Activated naive CD8-positive, alpha-beta T cell treated with anti-CD3 and anti-CD28 coated beads, Interleukin-2, amount 10 ng/mL, durations not matched to agents 7 days and 5 days (primary cell): ENCODE results near the gene RMI2. TPM values are rescaled to one million over a fixed set of nuclear protein-coding genes. Genes with fewer than 3 reads are reported as not detected.
A peak's percentile ranks its signal among the peaks of the same experiment; 100 is the strongest.
"Not testable (repeated sequence)": the region's sequence is repeated elsewhere in the genome, so short reads cannot be mapped to it uniquely, and the experiment has no call there.

Experiments
- ATAC-seq: fragments of 150-1000 bp; cut with Tn5 transposase; one replicate; pipeline ENCODE4 v1.10.0; 2021; ENCODE audit warnings: low read depth, moderate library complexity
- POLR2A ChIA-PET: fragments of 350-600 bp; sonication (Branson Sonifier 250); formaldehyde crosslinking; loops from one replicate; lab custom pipeline; 2021; ENCODE audit warnings: antibody characterized with exemption; lab: Charles Lee
- DNase-seq: peaks from one replicate; pipeline ENCODE4 v3.0.0; 2021
- H3K27ac Mint-ChIP-seq: one replicate; pipeline ENCODE4 v1.8.0; 2022; ENCODE audit warnings: mild to moderate bottlenecking, mixed read lengths
- H3K27me3 Mint-ChIP-seq: one replicate; pipeline ENCODE4 v1.8.0; 2022; ENCODE audit warnings: mild to moderate bottlenecking, moderate library complexity, mixed read lengths
- H3K36me3 Mint-ChIP-seq: one replicate; pipeline ENCODE4 v1.8.0; 2021; ENCODE audit warnings: mild to moderate bottlenecking, mixed read lengths
- H3K4me1 Mint-ChIP-seq: one replicate; pipeline ENCODE4 v1.8.0; 2021; ENCODE audit warnings: mixed read lengths
- H3K4me3 Mint-ChIP-seq: one replicate; pipeline ENCODE4 v1.8.0; 2022; ENCODE audit warnings: mild to moderate bottlenecking, moderate library complexity, mixed read lengths
- H3K9me3 Mint-ChIP-seq: one replicate; pipeline ENCODE4 v1.8.0; 2021; ENCODE audit warnings: mixed read lengths
- total RNA-seq, 2 experiments: library from RNA; stranded (reverse); gene quantifications; one replicate each; pipeline ENCODE4 v1.2.3, GENCODE V29; 2021

The RMI2 gene
- total RNA-seq, 2 experiments from 2014 or later = 89.8 to 93.0 TPM

DNA sequence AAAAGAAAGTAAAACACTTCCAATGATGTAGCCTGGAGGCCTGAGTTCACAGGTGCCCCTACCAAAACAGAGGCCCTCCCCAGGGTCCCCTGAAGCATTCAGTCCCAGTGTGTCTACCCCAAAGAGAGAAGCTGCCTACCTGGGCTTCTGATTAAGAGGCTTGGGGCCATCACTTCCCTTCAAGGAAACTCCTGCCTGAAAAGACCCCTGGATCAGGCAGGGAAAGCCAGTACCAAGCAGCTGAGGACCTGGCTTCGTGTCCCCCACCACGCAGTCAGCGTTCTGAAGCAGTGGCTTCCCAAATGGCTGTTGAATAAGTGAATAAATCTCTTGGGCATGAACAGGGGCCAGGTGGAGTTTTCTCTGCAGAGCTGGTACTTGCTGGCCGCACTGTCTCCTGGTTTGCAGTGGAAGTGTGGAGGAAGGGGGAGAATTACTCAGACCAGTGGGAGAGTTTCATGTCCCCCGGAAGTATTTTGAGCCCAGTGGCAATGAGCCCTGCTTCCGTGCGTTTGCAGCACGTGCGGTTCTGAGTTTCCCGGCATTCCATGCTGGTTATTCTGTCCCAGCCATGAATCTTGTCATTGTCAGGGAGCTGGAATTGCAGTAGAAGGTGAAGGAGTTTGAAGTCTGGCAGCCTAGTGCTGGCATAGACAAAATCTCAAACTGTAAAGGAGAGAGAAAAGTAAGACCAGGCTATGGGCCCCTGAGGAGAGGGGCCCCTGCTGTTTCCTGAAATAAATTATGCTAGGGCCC lies 27.0 kb downstream of the RMI2 start:
- ATAC-seq = no peak
- H3K27me3 Mint-ChIP-seq = no peaks in the 10 kb centered on the region
- peaks cover 11% of the 10 kb centered on the region for H3K4me1 Mint-ChIP-seq
- no peak for DNase-seq
- peaks cover 4% of the 10 kb centered on the region for H3K36me3 Mint-ChIP-seq
- POLR2A ChIA-PET = interaction anchor here (1.1 to 2.2 kb wide), 5 partner anchors 18 to 120 kb away, joined by 3 to 16 read pairs (median 8); partner anchors contain the start of gene SOCS1
- H3K27ac Mint-ChIP-seq = no peak overlapping the region
- H3K4me3 Mint-ChIP-seq = no peak overlapping the region
- no peaks in the 10 kb centered on the region for H3K9me3 Mint-ChIP-seq

DNA sequence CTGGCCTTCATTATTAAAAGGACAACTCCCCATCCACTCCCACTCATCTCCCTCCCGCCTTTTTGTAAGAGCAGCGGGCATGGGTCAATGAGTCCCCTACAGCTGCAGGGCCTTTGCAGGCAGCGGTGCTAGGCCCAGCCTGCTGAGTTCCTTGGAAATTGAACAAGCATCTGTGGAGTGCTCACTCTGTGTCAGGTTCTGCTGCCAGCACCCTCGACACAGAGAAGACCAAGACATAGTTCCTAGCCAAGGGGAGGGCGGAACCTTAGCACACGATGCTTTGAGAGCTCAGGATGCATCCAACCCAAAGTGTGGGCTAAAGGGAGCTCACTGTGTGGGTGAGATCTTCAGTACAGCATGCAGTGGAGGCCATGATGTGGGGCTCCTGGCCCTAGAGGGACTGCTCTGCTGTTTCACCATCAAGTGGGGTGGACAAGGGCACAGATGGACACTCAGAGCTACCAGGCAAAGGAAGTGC lies 27.6 kb downstream of the RMI2 start:
- peaks cover 9% of the 10 kb centered on the region for H3K36me3 Mint-ChIP-seq
- H3K9me3 Mint-ChIP-seq = no peaks in the 10 kb centered on the region
- peak overlapping the region; percentile 25 for H3K27ac Mint-ChIP-seq
- POLR2A ChIA-PET = interaction anchor here (1.4 to 2.2 kb wide), 2 partner anchors 118 to 121 kb away, joined by 3 to 16 read pairs; no protein-coding TSS in a partner anchor
- ATAC-seq = no peak
- DNase-seq = no peak
- H3K27me3 Mint-ChIP-seq = no peaks in the 10 kb centered on the region
- H3K4me3 Mint-ChIP-seq = no peak overlapping the region
- peaks cover 11% of the 10 kb centered on the region for H3K4me1 Mint-ChIP-seq

DNA sequence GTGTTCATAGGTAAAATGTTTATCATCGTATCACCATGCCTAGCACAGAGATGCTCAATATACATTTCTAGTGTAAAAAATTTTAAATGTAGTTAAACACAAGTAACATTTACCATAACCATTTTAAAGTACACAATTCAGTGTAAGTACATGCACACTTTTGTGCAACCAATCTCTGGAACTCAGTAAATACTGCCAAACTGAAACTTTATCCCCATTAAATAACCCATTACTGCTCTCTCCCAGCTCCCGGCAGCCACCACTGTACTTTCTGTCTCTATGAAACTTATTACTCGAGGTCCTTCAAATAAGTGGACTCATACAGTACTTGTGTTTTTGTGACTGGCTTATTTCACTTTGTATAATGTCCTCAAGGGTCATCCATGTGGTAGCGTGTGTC lies 29.0 kb downstream of the RMI2 start:
- H3K4me1 Mint-ChIP-seq = peaks cover 11% of the 10 kb centered on the region
- H3K9me3 Mint-ChIP-seq = peaks cover 2% of the 10 kb centered on the region
- DNase-seq (no peak), ATAC-seq (no peak)
- H3K27ac Mint-ChIP-seq = no peak overlapping the region
- H3K36me3 Mint-ChIP-seq = peaks cover 14% of the 10 kb centered on the region
- H3K4me3 Mint-ChIP-seq = no peak overlapping the region
- POLR2A ChIA-PET = no interaction called here
- peaks cover 1% of the 10 kb centered on the region for H3K27me3 Mint-ChIP-seq

DNA sequence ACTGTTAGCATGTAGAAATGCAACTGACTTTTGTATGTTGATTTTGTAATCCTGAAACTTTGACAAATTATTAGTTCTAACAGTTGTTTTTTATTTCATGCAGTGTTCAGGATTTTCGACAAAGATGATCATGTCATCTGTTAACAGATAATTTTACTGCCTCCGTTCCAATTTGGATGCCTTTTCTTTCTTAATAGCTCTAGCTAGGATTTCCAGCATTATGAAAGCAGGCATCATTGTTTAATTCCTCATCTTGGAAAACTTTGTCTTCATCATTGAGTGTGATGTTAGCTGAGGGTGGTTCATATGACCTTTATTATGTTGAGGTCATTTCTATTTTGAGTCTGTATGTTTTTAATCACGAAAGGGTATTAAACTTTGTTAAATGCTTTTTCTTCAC lies 31.9 kb downstream of the RMI2 start:
- Mint-ChIP-seq H3K27ac (no peak overlapping the region), H3K36me3 (peaks cover 27% of the 10 kb centered on the region), H3K9me3 (peaks cover 2% of the 10 kb centered on the region), H3K4me1 (peaks cover 11% of the 10 kb centered on the region), H3K4me3 (no peak overlapping the region), H3K27me3 (peaks cover 2% of the 10 kb centered on the region)
- POLR2A ChIA-PET = no interaction called here
- ATAC-seq = no peak
- DNase-seq = no peak

DNA sequence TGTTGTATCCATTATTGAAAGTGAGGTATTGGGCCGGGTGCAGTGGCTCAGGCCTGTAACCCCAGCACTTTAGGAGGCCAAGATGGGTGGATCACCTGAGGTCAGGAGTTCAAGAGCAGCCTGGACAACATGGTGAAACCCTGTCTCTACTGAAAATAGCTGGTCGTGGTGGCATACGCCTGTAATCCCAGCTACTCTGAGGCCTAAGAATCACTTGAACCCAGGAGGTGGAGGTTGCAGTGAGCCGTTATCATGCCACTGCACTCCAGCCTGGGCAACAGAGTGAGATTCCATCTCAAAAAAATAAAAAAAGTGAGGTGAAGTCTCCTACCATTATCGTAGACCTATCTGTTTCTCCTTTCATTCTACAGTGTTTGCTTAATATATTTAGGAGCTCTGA lies 33.7 kb downstream of the RMI2 start:
- H3K4me3 Mint-ChIP-seq, H3K27ac Mint-ChIP-seq, H3K9me3 Mint-ChIP-seq, POLR2A ChIA-PET, DNase-seq, ATAC-seq, H3K27me3 Mint-ChIP-seq: not testable (repeated sequence)
- H3K36me3 Mint-ChIP-seq = peaks cover 27% of the 10 kb centered on the region
- peaks cover 10% of the 10 kb centered on the region for H3K4me1 Mint-ChIP-seq

DNA sequence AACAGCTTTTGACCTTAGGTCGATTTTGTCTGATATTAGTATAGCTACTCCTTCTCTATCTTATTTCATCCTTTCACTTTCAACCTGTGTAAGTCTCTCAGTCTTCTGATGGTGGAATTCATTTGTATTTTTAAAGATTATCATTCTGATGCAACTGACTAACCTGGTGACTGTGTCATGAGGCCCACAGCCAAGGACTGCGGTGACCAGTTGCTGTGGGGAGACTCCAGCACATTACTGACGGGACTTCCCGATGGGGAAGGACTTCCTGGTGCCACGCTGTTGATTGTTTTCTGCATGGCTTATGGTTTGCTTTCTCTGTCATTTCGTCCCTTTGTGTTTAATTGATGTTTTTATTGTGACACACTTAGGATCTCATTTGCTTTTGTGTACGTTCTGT lies 34.2 kb downstream of the RMI2 start:
- Mint-ChIP-seq H3K27me3 (peaks cover 2% of the 10 kb centered on the region), H3K36me3 (peaks cover 27% of the 10 kb centered on the region), H3K9me3 (peaks cover 2% of the 10 kb centered on the region), H3K4me1 (peaks cover 10% of the 10 kb centered on the region), H3K27ac (no peak overlapping the region), H3K4me3 (no peak overlapping the region)
- POLR2A ChIA-PET = interaction anchor here (0.6 kb wide), 1 partner anchor 264 kb away, joined by 5 read pairs; no protein-coding TSS in a partner anchor
- ATAC-seq = no peak
- no peak for DNase-seq

DNA sequence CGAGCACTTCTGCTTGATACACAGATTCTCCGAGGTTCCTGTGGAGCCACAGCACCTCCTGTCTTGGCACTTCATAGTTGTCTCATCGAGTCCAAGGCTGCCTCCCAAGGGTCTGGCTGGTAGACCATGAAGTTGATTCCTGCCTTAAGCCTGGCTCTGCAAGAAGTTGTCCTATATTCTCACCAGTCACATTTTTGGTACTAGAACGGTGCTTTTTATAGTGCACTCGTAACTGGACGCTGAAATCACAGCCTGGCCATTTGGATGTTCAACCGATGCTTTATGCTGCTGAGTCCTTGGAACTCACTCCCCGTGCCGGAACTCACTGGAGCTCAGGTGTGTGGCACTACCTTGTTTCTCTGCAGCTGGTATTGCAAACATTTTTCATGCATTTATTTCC lies 35.6 kb downstream of the RMI2 start:
- Mint-ChIP-seq H3K4me1 (peaks cover 10% of the 10 kb centered on the region), H3K36me3 (peaks cover 27% of the 10 kb centered on the region)
- DNase-seq = no peak

DNA sequence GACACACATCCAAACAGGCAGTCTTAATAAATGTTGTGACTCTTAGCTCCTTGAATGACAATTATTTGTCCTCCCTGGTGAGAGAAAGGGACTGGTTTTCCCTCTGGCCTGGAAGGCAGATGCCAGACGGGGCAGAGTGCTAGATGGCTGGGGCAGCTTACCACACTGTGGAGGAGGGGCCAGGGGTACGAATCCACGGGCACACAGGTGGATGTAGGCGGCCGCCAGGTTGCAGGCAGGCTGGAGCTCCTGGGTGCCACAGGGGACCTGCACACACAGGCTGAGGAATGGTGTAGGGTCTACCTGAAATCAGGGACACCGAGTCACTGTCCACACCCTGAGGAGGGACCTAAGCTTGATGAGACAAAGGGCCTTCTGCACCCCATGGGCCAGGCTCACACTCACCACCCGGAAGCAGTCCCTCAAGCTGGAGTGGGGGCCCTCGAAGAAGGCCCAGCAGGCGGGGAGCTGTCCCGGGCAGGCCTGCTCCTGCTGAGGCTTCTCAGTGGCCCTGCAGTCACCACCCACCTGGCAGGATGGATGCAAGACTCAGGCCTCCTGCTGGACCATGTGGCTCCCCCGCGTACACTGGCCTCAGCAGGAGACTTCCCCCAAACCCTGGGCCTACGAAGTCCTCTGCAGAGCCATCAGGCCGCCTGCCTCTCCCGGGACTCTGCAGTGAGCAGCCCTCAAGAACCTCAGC lies 38.4 kb downstream of the RMI2 start:
- POLR2A ChIA-PET = interaction anchor here (1.5 kb wide), 1 partner anchor 12 kb away, joined by 3 read pairs; no protein-coding TSS in a partner anchor
- DNase-seq = no peak
- Mint-ChIP-seq H3K27me3 (peaks cover 2% of the 10 kb centered on the region), H3K36me3 (peaks cover 18% of the 10 kb centered on the region), H3K27ac (no peak overlapping the region), H3K4me1 (peaks cover 17% of the 10 kb centered on the region), H3K4me3 (no peak overlapping the region), H3K9me3 (peaks cover under 1% of the 10 kb centered on the region)
- ATAC-seq = no peak

More for the DNA sequence above, 35.6 kb downstream of the RMI2 start:
- ATAC-seq = no peak
- no peak overlapping the region for H3K27ac Mint-ChIP-seq
- no peak overlapping the region for H3K4me3 Mint-ChIP-seq
- H3K9me3 Mint-ChIP-seq = peaks cover 2% of the 10 kb centered on the region
- H3K27me3 Mint-ChIP-seq = peaks cover 2% of the 10 kb centered on the region
- POLR2A ChIA-PET = interaction anchor here (1.5 kb wide), 1 partner anchor 125 kb away, joined by 3 read pairs; the partner anchor contains the start of gene SOCS1

DNA sequence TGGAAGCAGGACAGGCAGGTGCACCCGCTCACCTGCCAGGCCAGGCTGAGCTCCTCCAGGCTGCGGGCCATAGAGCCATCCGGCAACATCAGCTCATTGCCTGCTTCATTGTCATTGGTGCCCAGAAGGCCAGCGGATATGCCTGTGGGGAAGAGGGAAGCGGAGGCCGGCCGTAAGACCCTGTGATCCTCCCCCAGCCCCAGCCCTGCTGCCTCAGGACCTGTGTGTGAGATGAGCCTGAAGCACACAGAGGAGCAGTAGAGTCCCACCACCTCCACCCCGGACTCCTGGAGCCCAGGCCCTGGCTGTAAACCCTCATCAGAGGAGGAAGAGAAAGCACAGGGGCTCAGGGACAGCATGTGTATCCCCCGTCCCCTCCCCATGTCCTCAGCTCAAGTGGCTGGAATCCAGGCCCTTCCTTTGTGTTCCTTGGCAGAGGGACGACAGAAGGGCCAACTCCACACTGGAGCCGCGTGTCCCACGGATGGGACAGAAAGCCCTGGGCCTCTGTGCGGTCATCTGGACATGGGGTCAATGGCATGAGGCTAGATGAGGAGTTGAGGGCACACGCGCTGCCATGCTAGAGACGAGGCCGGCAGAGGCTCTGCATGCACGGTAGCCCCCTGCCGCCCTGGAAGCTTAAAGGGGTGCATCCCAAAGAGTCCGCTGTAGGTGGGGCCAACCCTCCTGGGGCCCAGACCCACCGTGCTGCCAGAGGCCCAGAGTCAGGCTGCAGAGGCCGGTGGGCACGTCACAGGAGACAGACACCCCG lies 39.1 kb downstream of the RMI2 start:
- DNase-seq = no peak
- POLR2A ChIA-PET = interaction anchor here (1.5 kb wide), 1 partner anchor 13 kb away, joined by 3 read pairs; no protein-coding TSS in a partner anchor
- Mint-ChIP-seq H3K4me3 (no peak overlapping the region), H3K4me1 (peaks cover 17% of the 10 kb centered on the region), H3K9me3 (no peaks in the 10 kb centered on the region), H3K36me3 (peaks cover 15% of the 10 kb centered on the region), H3K27ac (no peak overlapping the region), H3K27me3 (no peaks in the 10 kb centered on the region)
- no peak for ATAC-seq

DNA sequence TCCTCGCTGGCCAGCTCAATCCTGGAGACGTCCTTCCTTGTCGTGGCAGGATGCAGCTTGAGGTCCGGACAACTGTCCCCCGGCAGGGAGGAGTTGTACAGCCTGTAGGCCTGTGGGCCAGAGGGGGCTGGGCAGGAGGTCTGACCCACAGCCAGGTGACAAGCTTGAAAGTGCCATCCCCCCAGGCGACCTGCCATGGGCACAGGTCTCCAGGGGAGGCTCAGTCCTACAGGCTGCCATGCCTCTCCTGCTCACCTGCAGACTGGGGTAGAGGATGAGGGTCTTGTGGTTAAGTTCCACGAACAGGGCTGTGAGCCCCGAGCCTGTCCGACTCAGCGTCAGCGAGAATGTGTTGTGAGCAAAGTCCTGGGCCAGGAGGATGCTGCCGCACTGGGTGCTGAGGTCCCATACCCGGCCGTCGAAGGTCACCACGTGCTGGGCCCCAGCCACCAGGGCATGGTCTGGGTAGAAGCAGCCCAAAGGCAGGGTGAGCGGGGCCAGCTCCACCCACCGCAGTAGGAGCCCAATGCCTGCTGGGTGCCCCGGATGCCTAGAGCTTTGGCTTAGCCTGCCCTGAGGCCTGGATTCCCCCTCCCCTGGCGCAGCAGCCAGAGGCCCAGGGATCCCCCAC lies 39.8 kb downstream of the RMI2 start:
- Mint-ChIP-seq H3K9me3 (no peaks in the 10 kb centered on the region), H3K27me3 (no peaks in the 10 kb centered on the region), H3K4me3 (no peak overlapping the region), H3K27ac (no peak overlapping the region), H3K36me3 (peaks cover 13% of the 10 kb centered on the region), H3K4me1 (peaks cover 13% of the 10 kb centered on the region)
- POLR2A ChIA-PET = no interaction called here
- no peak for ATAC-seq
- no peak for DNase-seq

DNA sequence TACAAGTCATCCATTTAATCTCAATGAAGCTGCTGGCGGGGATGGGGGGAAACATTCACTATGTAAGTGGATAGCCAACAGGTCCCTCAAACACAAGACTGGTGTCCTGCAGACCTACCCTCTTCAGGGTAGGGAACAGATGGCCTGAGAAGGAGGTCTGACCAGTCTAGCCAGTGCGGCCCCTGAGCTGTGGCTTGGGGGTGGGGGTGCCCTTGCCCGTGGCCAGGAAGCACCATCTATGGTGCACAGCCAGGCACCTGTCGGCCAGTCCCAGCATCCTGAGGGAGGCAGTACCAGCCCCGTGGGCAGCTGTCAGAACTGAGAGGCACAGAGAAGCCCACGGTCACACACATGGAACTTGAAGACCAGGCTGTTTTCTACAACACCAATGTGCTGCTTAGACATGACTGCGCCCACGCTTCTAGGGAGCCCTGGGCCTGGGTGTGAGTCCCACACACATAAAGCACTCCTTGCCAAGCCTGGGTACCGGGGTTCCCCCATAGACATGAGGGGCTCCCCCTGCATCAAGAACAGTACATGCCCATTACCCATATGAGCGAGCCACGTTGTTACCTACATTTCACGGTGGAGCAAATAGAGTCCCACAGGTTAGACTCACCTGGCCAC lies 40.9 kb downstream of the RMI2 start:
- H3K4me3 Mint-ChIP-seq = no peak overlapping the region
- DNase-seq (no peak), ATAC-seq (no peak)
- H3K9me3 Mint-ChIP-seq = no peaks in the 10 kb centered on the region
- POLR2A ChIA-PET = no interaction called here
- peaks cover 13% of the 10 kb centered on the region for H3K4me1 Mint-ChIP-seq
- H3K27me3 Mint-ChIP-seq = no peaks in the 10 kb centered on the region
- H3K36me3 Mint-ChIP-seq = peaks cover 7% of the 10 kb centered on the region
- H3K27ac Mint-ChIP-seq = no peak overlapping the region

DNA sequence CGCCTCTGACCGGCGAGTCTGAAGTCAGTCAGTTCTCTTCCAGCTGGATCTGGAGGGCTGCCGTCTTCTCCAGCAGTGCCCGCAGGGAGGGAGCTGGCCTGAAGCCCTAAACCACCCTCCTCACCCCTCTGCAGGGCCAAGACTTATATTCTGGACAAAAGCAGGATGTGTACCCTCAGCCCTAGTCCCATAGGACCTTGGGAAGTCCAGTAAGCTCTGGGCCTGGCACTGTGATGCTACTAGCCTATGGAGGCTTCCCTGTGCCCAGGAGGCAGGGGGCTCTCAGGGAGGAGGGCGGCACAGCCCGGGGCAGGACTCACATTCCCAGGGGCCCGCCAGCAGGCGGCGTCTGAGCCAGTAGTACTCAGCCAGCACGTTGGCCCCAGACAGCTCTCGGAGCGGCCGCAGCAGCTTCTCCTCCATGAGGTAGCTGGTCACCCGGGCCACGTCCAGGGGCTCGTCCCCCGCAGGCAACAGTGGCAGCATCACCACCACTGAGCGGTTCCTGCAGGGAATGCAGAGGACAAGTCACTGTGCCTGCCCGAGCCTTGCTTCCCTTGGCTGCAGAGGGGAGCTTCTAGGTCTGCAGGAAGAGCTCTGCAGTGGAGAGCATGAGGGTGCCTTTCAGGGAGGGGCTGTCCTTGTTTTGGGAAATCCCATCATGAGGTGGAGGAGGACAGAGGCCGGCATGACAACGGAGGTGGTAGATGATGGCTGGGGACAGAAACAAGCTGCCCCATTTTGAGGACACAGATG lies 41.7 kb downstream of the RMI2 start:
- DNase-seq (no peak), ATAC-seq (no peak)
- Mint-ChIP-seq H3K27ac (no peak overlapping the region), H3K27me3 (no peaks in the 10 kb centered on the region), H3K4me1 (peaks cover 13% of the 10 kb centered on the region), H3K36me3 (no peaks in the 10 kb centered on the region), H3K4me3 (no peak overlapping the region), H3K9me3 (no peaks in the 10 kb centered on the region)
- POLR2A ChIA-PET = interaction anchor here (0.6 kb wide), 1 partner anchor 131 kb away, joined by 3 read pairs; the partner anchor contains the start of gene SOCS1
